GM18868 (cell line): ENCODE data around the gene SLC6A7.
"Not testable (repeated sequence)": the region's sequence is repeated elsewhere in the genome, so short reads cannot be mapped to it uniquely, and the experiment has no call there.

Source experiments
- ATAC-seq: cut with Tn5 transposase; IDR thresholded peaks from one replicate; pipeline ENCODE4 v1.9.1; 2021; ENCODE audit warnings: mild to moderate bottlenecking, moderate library complexity; ENCODE audit not compliant: unreplicated experiment

SLC6A7 gene

DNA sequence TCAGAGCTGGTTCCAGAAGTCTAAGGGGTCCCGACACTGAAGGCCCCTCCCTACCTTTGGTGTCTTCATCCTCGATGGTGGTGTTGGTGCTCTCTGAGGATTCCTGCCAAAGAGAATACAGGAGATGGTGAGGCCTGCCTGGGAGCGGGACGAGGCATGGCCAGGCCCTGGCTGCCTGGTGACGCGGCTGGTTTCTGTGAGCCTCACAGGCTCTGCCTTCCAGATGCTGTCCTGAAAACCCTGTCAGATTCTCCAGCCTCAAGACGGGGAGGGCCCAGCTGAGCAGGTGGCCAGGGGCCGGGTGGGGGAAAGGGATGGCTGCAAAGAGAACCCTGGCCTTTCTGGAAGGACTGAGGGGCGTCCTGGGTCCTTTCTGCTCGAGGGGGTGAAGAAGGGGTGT, 48.8 kb downstream of the SLC6A7 start:
- ATAC-seq = no peak

DNA sequence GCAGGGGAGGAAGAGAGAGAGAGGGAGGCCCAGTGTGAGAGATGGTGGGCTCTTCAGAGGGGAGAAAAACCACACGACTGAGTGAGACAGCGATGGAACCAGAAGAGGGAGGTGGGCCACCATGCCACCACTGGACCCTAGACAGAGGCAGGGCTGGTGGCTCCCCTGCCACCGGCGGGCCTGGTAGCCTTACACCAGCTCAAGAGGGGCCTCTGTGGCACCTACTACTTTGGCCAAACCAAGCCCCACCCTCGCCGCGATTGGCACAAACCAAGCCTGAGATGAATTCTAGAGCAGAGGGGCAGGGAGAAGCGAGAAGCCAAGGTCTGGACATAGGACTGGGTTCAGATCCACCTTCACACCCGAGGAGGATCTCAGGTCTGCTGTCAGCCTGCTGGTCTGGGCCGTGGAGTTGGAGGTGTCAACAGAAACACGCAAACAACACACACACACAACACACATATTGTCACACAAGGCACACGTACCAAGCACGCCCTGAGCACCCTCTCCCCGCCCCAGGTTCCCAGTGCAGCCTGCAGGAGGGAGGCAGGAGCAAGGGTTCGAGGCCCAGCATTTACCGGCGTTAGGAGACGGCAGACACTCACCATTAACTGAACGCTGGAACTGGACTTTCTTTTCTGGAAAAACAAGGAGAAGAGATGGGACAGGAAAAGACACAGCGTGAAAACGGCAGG, 49.4 kb downstream of the SLC6A7 start:
- no peak for ATAC-seq

DNA sequence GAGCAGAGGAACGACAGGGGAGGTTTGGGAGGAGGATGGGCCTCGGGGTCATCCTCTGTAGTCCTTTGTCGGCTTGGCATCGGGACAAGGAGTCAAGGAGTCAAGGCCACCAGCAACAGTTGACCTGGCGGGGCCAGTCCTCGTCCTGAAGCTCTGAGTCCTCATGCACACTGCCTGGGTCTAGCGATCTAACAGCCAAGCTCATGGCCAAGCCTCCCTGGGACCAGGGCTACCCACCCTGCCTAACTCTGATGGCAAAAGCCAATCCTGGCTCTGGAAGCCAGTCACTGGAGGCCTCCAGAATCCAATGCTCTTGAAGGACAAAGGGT, 49.9 kb downstream of the SLC6A7 start:
- ATAC-seq = no peak

DNA sequence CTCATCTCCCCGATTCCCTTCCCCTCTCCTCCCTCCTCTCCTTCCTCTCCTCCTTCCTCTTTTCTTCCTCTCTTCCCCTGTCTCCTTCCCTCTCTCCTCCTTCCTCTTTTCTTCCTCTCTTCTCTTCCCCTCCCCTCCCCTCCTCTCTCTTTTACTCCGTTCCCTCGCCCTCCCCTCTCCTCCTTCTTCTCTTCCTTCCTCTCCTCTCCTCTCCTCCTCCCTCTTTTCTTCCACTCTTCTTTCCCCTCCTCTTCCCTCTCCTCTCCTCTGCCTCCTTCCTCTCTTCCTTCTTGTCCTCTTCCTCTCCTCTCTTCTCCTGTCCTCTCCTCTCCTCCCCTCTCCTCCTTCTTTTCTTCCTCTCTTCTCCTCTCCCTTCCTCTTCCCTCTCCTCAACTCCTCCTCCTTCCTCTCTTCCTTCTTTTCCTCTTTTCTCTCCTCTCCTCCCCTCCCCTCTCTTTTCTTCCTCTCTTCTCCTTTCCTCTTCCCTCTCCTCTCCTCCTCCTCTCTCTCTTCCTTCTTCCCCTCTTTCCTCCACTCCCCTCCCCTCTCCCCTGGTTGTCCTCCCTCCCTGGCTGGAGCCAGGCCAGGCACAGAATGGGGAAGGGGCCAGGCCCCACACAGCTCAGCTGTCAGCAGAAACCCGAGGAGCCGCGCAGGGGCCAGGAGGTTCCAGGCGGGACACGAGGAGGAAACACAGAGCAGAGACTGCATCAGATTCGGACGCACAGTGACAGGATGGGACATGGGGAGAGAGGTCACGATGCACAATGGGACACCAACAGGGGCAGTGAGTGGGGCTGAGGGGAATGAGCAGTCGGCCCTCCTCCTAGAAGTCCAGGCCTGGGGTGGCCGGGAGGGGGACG, 51.7 kb downstream of the SLC6A7 start:
- ATAC-seq = no peak

DNA sequence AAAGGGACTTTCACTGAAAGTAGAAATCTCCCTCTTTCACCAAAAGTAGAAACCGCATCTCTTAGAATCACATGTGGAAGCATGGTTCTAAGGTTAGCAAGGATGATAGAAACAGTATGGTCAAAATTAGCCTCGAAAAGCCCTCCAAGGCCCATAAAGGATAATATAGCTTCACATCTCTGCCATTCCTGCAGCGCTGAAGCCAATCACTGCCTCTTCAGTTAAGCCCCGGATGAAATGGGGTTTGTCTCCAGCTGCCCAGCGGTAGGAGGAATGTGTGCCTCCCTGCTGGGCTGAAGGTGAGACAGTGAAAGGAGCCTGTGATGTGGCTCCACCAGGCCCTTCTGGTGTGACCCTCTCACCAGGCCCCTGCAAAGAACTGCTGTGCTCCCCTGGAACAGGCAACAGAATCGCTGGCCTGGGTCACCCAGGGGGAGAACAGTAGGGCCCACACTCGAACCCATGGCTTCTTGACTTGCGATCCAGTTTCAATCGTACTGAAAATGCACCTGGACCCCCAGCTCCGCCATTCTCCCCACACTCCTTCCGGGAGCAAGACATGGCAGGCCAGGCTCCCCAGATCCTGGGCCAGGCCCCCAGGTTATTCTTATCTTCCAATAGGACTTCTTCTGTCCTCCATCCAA, 52.5 kb downstream of the SLC6A7 start:
- ATAC-seq = no peak

DNA sequence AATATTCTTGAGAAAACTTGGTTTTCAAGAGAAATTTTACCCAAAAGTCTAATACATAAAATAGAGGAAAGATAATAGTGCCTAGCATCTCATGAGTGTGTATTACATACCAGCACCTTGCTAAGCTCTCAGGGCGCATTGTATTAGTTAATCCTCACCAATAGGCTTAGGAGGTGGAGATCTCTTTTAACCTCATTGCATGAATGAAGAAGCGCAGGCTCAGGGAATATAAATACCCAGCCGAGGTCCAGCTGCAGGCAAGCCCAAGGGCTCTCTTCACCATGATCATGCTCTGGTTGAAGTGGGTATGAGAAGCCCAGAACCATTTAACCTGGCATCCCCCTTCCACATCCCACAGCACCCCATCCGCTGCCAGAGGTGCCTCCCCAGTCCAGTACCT, 53.7 kb downstream of the SLC6A7 start:
- no peak for ATAC-seq

DNA sequence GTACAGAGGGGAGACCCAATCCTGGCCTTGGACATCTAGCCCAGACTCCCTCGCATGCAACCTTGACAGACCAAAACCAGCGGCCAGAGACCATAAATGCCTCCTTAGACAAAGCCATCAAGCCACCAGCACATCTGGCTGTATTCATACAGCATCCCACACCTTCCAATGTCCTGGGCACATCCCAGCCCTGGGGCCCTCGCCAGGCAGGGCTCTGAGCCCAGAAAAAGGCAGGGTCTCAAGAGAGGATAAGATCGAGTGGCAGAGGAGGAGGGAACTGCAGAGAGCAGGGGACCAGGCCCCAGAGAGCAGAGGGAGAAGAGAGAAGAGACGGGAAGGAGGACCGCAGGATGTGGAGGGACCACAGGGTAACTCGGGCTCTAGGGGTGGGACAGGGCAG, 54.3 kb downstream of the SLC6A7 start:
- ATAC-seq = no peak

DNA sequence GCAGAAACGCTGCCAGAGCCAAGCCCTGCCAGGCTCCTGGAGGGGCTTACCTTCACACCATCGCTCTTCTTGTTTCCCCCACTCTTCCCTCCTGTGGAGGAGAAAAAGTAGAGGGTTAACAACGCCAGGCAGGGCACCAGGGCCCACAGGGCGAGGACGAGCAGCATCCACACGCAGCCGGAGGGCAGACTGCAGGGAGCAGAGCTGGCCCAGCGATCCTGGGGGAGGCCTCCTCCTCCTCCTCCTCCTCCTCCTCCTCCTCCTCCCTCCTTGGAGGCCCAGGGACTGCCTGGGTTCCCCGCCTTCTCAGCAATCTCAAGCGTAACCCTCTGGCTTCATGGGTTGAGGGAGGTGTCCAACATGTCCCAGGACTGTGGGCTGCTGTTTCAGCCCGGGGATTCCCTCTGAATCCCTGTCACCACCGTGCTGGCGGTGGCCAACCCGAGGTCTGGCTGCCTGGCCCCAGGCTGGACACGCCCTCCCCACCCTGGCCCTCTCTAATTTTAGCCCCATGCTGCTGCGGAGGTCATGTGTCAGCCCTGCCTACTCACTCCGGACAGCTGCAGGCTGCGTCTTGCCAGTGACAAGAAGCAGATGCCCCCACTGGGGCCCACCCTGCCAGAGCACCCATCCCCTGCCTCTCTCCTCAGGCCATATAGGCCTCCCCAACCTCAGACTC, 55.4 kb downstream of the SLC6A7 start:
- no peak for ATAC-seq

DNA sequence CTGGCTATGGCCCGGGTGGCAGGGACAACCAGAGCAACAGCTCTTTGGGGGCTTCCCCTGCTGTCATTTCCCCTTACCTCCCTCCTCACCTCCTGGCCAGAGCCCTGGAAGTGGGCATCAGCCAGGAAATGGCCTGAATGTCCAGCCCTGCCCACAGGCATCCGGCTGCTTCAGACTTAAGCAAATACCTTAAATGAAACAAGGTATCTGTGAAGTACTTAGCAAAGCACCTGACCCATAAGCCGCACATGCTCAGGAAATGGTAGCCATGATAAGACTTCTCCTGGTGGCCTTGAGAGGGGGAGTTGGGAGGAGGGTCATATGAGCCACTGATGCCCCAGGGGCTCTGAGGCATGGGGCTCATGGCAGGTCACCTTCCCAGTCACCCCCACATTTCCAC, 55.9 kb downstream of the SLC6A7 start:
- no peak for ATAC-seq

DNA sequence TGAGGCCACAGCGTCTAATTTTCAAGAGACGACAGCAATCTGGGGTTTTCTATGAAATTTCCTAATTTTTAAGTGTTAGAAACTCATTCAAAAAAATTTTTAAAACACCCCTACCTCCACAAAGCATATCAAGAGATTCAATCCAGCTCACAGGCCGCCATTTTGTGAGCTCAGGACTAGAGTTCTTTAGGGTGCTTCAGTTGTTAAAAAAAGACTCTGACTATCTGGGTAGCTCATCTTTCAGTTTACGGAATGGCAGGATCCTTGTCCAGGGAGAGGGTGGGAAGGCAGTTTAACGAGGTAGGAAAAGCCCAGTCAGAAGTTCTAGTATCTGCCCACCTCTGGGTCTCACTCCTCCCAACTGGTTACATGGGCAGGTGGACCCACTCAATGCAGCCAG, 56.6 kb downstream of the SLC6A7 start:
- ATAC-seq = no peak

DNA sequence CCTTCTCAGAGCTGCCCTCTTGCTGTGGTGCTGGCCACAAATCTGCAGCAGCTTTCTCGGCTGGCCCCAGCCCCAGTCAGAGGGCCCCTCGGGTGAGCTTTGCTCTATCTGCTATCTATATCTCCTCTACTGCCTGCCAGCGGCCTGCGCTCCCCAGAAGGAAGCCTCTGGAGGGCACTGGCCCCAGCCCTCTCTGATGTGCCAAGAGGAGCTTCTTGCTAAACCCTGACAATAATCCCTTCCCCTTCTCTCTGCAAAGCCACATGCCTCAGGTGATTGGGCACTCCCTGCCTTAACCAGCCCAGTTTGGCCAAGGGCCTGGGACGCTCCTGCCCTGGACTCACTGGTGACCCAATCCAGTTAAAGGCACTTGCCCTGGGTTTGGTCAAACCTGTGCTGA, 57.0 kb downstream of the SLC6A7 start:
- ATAC-seq = no peak

DNA sequence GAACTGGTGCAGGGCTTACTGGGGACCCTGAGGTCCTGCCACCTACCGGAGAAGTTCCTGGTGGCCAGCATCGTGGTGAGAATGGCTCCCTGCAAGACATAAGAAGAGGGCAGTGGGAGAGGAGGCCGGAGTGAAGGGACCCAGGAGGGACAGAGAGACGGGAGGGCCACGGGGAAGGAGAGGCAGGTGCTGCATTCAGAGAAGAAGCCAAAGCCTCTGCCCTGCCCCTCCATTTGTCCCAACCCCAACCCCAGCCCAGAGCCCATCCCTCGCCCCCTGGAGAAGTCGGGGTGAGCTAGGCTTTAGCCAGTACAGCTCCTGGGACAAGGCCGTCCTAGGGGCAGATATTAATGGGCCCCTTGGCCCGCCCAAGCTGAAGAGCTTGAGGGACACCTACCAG, 57.9 kb downstream of the SLC6A7 start:
- ATAC-seq = no peak

DNA sequence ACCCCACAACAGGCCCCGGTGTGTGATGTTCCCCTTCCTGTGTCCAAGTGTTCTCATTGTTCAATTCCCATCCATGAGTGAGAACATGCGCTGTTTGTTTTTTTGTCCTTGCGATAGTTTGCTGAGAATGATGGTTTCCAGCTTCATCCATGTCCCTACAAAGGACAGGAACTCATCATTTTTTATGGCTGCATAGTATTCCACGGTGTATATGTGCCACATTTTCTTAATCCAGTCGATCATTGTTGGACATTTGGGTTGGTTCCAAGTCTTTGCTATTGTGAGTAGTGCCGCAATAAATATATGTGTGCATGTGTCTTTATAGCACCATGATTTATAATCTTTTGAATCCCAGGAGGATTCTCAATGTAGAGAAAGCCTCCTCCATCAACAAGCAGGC, 58.6 kb downstream of the SLC6A7 start:
- ATAC-seq = not testable (repeated sequence)

DNA sequence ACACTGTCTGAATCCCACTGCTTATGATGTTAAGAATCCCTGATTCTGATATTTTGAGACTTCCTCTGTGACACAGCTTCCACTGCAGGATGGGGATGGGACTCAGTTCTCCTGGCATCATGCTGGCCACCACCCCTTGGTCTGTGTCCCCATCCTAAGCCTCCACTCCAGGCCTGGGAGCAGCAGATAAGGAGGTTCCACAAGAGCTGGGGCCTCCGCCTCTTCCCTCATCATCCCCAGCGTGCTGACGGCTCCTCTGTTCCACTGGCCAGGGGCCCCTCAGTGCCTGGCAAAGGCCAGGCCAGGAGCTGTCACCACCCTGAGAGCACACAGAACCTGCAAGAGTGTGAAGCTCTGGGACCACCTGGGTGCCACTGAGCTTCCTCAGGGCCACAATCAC, 59.1 kb downstream of the SLC6A7 start:
- no peak for ATAC-seq

DNA sequence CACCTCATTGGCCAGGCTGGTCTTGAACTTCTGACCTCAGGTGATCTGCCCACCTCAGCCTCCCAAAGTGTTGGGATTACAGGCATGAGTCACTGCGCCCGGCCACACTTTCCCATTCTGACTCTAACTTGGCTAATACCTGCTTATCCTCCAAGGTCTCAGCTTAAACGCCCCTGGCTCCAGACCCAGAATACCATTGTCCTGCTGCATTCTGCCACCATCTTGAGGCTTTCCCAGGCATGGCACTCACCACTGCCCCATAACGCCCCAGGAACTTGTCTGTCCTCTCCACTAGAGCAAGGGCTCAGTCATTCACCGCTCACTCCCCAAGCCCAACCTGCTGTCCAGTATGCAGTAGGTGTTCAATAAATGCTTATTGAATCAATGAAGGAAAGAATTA, 59.9 kb downstream of the SLC6A7 start:
- no peak for ATAC-seq

DNA sequence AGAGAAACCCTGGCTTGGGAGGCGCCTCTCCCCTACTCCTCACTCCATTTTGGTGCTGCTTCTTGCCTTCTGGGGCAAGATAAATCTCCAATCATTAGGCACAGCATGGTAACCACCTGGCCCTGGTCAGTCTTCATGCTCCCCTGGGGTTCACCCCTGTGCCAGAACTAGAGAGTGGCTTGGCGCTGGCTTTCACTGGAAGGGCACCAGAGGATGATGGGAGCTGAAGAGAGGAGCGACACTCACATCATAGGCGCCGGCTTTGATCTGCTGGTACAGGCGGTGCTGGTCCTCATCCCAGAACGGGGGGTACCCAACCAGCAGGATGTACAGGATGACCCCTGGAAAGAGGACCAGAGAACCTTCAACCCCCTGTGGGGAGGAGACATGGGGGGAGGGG, 61.6 kb downstream of the SLC6A7 start:
- ATAC-seq = no peak

DNA sequence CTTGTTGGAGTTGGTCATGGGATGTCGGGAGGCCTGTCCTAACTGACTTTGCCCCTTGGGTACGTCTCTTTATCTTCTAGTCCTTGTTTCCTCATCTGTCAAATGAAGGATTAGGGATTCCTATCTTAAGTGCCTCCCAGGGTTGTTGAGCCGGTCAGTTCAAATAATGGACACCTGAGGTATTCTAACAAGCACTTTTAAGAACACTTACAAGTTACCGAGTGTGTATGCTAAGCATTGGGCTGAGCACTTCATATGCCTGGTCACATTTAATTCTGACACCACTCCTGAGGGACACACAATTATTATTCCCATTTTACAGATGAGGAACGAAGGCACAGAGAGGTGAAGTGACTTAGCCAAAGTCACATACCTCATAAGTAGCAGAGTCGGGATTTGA, 62.6 kb downstream of the SLC6A7 start:
- ATAC-seq = no peak

DNA sequence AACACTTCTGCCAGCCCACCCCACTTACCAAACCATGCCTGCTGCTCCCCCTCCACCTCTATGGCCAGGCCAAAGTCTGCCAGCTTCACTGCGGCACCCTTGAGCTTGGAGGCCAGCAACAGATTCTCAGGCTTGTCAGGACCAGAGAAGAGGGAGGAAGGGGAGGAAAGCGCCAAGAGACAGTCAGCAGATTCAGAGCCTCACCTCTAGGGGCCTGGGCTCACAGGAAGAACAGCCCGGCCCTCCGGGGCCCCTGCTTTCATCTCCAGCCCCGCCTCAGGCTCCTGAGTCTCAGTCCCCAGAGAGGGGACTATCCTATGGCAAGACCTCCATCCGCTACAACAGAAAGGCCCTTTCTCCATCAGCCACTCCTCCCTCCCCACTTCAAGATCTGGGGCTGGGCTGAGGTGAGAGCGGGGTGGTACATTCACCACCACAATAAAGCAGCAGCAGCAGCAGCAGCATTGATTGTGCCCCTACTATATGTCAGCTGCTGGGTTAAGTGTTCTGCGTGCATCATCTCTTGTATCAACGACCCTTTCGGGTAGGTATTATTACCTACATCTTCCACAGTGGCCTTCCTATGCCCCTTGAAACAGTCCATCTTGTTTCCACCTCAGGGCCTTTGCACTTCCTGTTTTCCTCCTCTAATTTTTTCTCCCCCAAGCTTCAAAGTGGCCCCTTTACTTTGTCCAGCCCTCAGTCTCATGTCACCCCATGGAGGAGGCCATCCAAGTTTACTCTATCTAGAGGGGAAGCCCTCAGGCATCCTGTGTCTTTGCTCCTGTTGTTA, 63.8 kb downstream of the SLC6A7 start:
- ATAC-seq = no peak

DNA sequence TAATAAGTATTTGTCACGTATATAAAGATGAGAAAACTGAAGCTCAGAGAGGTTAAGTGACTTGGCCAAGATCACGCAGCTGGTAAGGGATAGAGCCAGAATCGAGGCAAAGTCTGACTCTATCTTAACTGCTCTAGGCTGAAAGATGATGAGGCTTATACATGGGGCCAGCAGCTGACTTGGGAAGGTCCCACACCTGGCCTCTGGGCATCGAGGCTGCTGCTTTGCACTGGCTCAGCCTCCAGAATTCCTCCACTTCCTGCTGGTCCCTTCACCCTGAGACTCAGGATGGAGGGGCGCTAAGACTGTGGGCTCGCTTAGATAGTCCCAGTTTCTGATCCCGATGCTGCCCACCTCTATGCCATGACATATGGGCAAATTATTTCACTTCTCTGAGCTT, 64.5 kb downstream of the SLC6A7 start:
- no peak for ATAC-seq

DNA sequence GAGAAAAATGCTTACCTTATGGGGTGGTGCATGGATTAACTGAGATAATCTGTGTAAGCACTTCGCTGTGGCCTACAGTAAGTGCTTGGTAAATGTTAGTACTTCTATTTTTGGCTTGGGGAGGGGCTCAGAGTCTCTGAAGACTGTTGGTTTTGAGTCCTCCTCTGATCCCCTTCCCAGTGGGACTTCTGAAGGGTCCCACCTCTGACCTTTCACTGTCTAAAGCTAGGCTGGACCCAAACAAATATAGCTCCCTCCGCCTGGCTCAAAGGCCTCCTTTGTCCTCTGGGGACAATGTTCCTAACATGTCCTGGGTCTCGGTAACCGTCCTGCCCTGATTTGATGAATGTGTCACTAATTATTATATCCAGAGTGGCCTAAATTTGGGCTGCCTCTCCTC, 64.9 kb downstream of the SLC6A7 start:
- no peak for ATAC-seq
